WTC11 (cell line): Measurements from ENCODE around the gene MAST4. TPM values are rescaled to one million over a fixed set of nuclear protein-coding genes. Genes with fewer than 3 reads are reported as not detected.

ENCODE experiments used
- ATAC-seq: fragments of 200-7000 bp; cut with Tn5 transposase; 2 replicates; pipeline ENCODE4 v1.10.0; 2021; ENCODE audit warnings: mild to moderate bottlenecking, moderate library complexity
- CTCF ChIA-PET: fragments of 300-600 bp; sonication (Branson Sonifier 250); formaldehyde crosslinking; loops from one replicate; lab custom pipeline; 2021; ENCODE audit warnings: antibody characterized with exemption; lab: Charles Lee
- POLR2A ChIA-PET: fragments of 350-600 bp; sonication (Branson Sonifier 250); formaldehyde crosslinking; loops from one replicate; lab custom pipeline; 2021; ENCODE audit warnings: antibody characterized with exemption; lab: Charles Lee
- DNase-seq: peaks from one replicate; pipeline ENCODE4 v3.0.0; 2021; ENCODE audit warnings: low spot score
- H3K27ac Mint-ChIP-seq: 2 replicates; pipeline ENCODE4 v1.8.0; 2021; ENCODE audit warnings: mixed read lengths
- H3K27me3 Mint-ChIP-seq: 2 replicates; pipeline ENCODE4 v1.8.0; 2021; ENCODE audit warnings: low read depth, mild to moderate bottlenecking, moderate library complexity, mixed read lengths
- H3K36me3 Mint-ChIP-seq: 2 replicates; pipeline ENCODE4 v1.8.0; 2021; ENCODE audit warnings: mixed read lengths
- H3K4me1 Mint-ChIP-seq: 2 replicates; pipeline ENCODE4 v1.8.0; 2022; ENCODE audit warnings: mixed read lengths
- H3K4me3 Mint-ChIP-seq: 2 replicates; pipeline ENCODE4 v1.8.0; 2021; ENCODE audit warnings: mild to moderate bottlenecking, moderate library complexity, mixed read lengths
- H3K9me3 Mint-ChIP-seq: 2 replicates; pipeline ENCODE4 v1.8.0; 2021; ENCODE audit warnings: mixed read lengths
- ATF1 ChIP-seq: sonication (generic); formaldehyde crosslinking; IDR thresholded peaks from 2 replicates; pipeline ENCODE4 v1.8.1; 2023; ENCODE audit warnings: mild to moderate bottlenecking, moderate library complexity, missing genetic modification reagents
- CREM ChIP-seq: sonication (generic); formaldehyde crosslinking; IDR thresholded peaks from 2 replicates; pipeline ENCODE4 v1.8.1; 2022; ENCODE audit warnings: mild to moderate bottlenecking, missing genetic modification reagents, moderate library complexity
- FOXP4 ChIP-seq: sonication (generic); formaldehyde crosslinking; IDR thresholded peaks from 2 replicates; pipeline ENCODE4 v1.8.0; 2022; ENCODE audit warnings: mild to moderate bottlenecking, missing genetic modification reagents
- GABPB1 ChIP-seq: sonication (generic); formaldehyde crosslinking; IDR thresholded peaks from 2 replicates; pipeline ENCODE4 v1.8.1; 2023; ENCODE audit warnings: mild to moderate bottlenecking, missing genetic modification reagents
- GRHL2 ChIP-seq: fragments of 250-450 bp; sonication (Bioruptor Pico); IDR thresholded peaks from 2 replicates; pipeline ENCODE4 v1.8.0; 2022; ENCODE audit warnings: mild to moderate bottlenecking, moderate library complexity; ENCODE audit not compliant: insufficient replicate concordance, severe bottlenecking
- IRF2 ChIP-seq: sonication (generic); formaldehyde crosslinking; IDR thresholded peaks from 2 replicates; pipeline ENCODE4 v1.8.0; 2022; ENCODE audit warnings: low read depth, missing genetic modification reagents, borderline replicate concordance
- KAT7 ChIP-seq: sonication (generic); formaldehyde crosslinking; IDR thresholded peaks from 2 replicates; pipeline ENCODE4 v1.8.1; 2023; ENCODE audit warnings: missing genetic modification reagents, mild to moderate bottlenecking, borderline replicate concordance
- MLX ChIP-seq: sonication (generic); formaldehyde crosslinking; IDR thresholded peaks from 2 replicates; pipeline ENCODE4 v1.8.1; 2023; ENCODE audit warnings: mild to moderate bottlenecking, missing genetic modification reagents, moderate library complexity
- NFATC4 ChIP-seq: fragments of 250-450 bp; sonication (Bioruptor Pico); IDR thresholded peaks from 2 replicates; pipeline ENCODE4 v1.9.0; 2021; ENCODE audit warnings: mild to moderate bottlenecking
- NR2C2 ChIP-seq: sonication (generic); formaldehyde crosslinking; IDR thresholded peaks from 2 replicates; pipeline ENCODE4 v1.8.0; 2022; ENCODE audit warnings: mild to moderate bottlenecking, missing genetic modification reagents
- NR3C1 ChIP-seq: sonication (generic); formaldehyde crosslinking; conservative IDR thresholded peaks from 2 replicates; pipeline ENCODE4 v1.8.1; 2023; ENCODE audit warnings: low read depth, mild to moderate bottlenecking, missing genetic modification reagents
- OVOL2 ChIP-seq: fragments of 250-450 bp; sonication (Bioruptor Pico); IDR thresholded peaks from 2 replicates; pipeline ENCODE4 v1.9.0; 2021; ENCODE audit warnings: mild to moderate bottlenecking, borderline replicate concordance
- SOX15 ChIP-seq: fragments of 250-450 bp; sonication (Bioruptor Pico); IDR thresholded peaks from 2 replicates; pipeline ENCODE4 v1.9.0; 2021; ENCODE audit warnings: mild to moderate bottlenecking
- TEAD1 ChIP-seq: sonication (generic); formaldehyde crosslinking; IDR thresholded peaks from 2 replicates; pipeline ENCODE4 v1.8.0; 2022; ENCODE audit warnings: mild to moderate bottlenecking, missing genetic modification reagents
- TEAD4 ChIP-seq: sonication (generic); formaldehyde crosslinking; IDR thresholded peaks from 2 replicates; pipeline ENCODE4 v1.8.0; 2022; ENCODE audit warnings: mild to moderate bottlenecking, missing genetic modification reagents
- TP53 ChIP-seq: sonication (generic); formaldehyde crosslinking; IDR thresholded peaks from 2 replicates; pipeline ENCODE4 v1.8.1; 2023; ENCODE audit warnings: mild to moderate bottlenecking, missing genetic modification reagents
- ZBTB21 ChIP-seq: sonication (generic); formaldehyde crosslinking; IDR thresholded peaks from 2 replicates; pipeline ENCODE4 v1.8.1; 2023; ENCODE audit warnings: mild to moderate bottlenecking, missing genetic modification reagents, borderline replicate concordance
- ZNF232 ChIP-seq: sonication (generic); formaldehyde crosslinking; IDR thresholded peaks from 2 replicates; pipeline ENCODE4 v1.8.0; 2022; ENCODE audit warnings: mild to moderate bottlenecking, missing genetic modification reagents
- ZNF263 ChIP-seq: sonication (generic); formaldehyde crosslinking; IDR thresholded peaks from 2 replicates; pipeline ENCODE4 v1.8.1; 2022; ENCODE audit warnings: low read depth, mild to moderate bottlenecking, moderate library complexity, missing genetic modification reagents
- ZNF416 ChIP-seq: fragments of 250-450 bp; sonication (Bioruptor Pico); IDR thresholded peaks from 2 replicates; pipeline ENCODE4 v1.9.0; 2021; ENCODE audit warnings: mild to moderate bottlenecking, inconsistent platforms
- total RNA-seq: library from RNA; stranded (reverse); gene quantifications from 3 replicates; pipeline ENCODE4 v1.2.3, GENCODE V29; 2021
- TF ChIP-seq, protein P1 (sequence below): sonication (generic); formaldehyde crosslinking; IDR thresholded peaks from 2 replicates; pipeline ENCODE4 v1.8.0; 2022; ENCODE audit warnings: mild to moderate bottlenecking, missing genetic modification reagents

The MAST4 gene
- total RNA-seq, 1 experiment from 2014 or later, result 8.0 TPM

- TF ChIP-seq FOXP4 (CRISPR knock-in tag) (no peak), IRF2 (no peak), TEAD1 (CRISPR knock-in tag) (no peak), NR3C1 (CRISPR knock-in tag) (no peak), TEAD4 (CRISPR knock-in tag) (no peak), GRHL2 (no peak), MLX (CRISPR knock-in tag) (no peak), ZNF416 (CRISPR knock-in tag) (no peak), ZNF232 (CRISPR knock-in tag) (no peak), NFATC4 (no peak), KAT7 (CRISPR knock-in tag) (no peak), OVOL2 (no peak), TP53 (no peak)
These were observed 544.2 kb downstream of the MAST4 start (continued) for GRCh38 chr5:67140413-67140812.

- ChIA-PET POLR2A (no interaction called here), CTCF (no interaction called here)
- no peaks in the 10 kb centered on the region for H3K4me1 Mint-ChIP-seq
- H3K27me3 Mint-ChIP-seq, result no peaks in the 10 kb centered on the region
- no peak for ATAC-seq
- DNase-seq, result no peak
- H3K27ac Mint-ChIP-seq, result no peak overlapping the region
- H3K9me3 Mint-ChIP-seq, result no peaks in the 10 kb centered on the region
- peaks cover 7% of the 10 kb centered on the region for H3K36me3 Mint-ChIP-seq
- H3K4me3 Mint-ChIP-seq, result no peak overlapping the region
- no peak for TF ChIP-seq ZNF263 (CRISPR knock-in tag)
- no peak for TF ChIP-seq IRF2
- no peak for TF ChIP-seq CREM
- no peak for TF ChIP-seq ATF1
These were observed 545.5 kb downstream of the MAST4 start for GRCh38 chr5:67141644-67142043.

DNA sequence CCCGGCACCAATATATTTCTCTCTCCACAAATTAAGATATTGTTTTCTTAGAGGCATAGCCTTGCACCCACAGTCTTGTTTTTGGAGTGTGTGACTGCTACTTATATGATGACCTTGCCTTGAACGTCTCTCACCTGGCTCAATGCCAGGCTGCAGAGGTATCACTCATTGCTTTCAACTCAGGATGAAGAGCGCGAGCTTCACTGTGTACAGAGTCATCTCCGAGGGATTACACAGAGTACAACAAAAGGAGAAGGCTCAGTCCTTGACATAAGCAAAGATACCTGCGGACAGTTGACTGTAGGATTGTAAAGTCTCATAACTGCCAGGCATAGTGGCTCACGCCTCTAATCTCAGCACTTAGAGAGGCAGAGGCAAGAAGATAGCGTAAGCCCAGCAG lies 546.6 kb downstream of the MAST4 start:
- Mint-ChIP-seq H3K27ac (no peak overlapping the region), H3K27me3 (no peaks in the 10 kb centered on the region)
- no peak for DNase-seq
- CTCF ChIA-PET, result interaction anchor here (0.5 to 1.3 kb wide), 2 partner anchors 16 to 271 kb away, joined by 3 read pairs; no protein-coding TSS in a partner anchor
- ATAC-seq, result no peak
- no peak for TF ChIP-seq KAT7 (CRISPR knock-in tag)
- TF ChIP-seq SOX15 (CRISPR knock-in tag), result no peak
- no peak for TF ChIP-seq NR2C2 (CRISPR knock-in tag)
- TF ChIP-seq, protein P1, sequence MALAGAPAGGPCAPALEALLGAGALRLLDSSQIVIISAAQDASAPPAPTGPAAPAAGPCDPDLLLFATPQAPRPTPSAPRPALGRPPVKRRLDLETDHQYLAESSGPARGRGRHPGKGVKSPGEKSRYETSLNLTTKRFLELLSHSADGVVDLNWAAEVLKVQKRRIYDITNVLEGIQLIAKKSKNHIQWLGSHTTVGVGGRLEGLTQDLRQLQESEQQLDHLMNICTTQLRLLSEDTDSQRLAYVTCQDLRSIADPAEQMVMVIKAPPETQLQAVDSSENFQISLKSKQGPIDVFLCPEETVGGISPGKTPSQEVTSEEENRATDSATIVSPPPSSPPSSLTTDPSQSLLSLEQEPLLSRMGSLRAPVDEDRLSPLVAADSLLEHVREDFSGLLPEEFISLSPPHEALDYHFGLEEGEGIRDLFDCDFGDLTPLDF, result no peak
- TF ChIP-seq GABPB1, result no peak
- no peak for TF ChIP-seq NR3C1 (CRISPR knock-in tag)
- TF ChIP-seq ZBTB21 (CRISPR knock-in tag), result no peak
- TF ChIP-seq, all 79 proteins: peak for 0
- peaks cover 7% of the 10 kb centered on the region for H3K36me3 Mint-ChIP-seq
- no peaks in the 10 kb centered on the region for H3K4me1 Mint-ChIP-seq
- no peak overlapping the region for H3K4me3 Mint-ChIP-seq
- H3K9me3 Mint-ChIP-seq, result no peaks in the 10 kb centered on the region
- POLR2A ChIA-PET, result interaction anchor here (0.7 kb wide), 1 partner anchor 22 kb away, joined by 5 read pairs; no protein-coding TSS in a partner anchor
